ENCODE measurements around the gene VIP. TPM values are rescaled to one million over a fixed set of nuclear protein-coding genes. Genes with fewer than 3 reads are reported as not detected.

VIP gene
- polyA plus RNA-seq, 1 of the 3 experiments (the other 2 are of a cell fraction), result 2.5 TPM

GRCh38 chr6:152723398-152723797 is 27.2 kb upstream of the VIP start (continued):
- TF ChIP-seq, protein P1, sequence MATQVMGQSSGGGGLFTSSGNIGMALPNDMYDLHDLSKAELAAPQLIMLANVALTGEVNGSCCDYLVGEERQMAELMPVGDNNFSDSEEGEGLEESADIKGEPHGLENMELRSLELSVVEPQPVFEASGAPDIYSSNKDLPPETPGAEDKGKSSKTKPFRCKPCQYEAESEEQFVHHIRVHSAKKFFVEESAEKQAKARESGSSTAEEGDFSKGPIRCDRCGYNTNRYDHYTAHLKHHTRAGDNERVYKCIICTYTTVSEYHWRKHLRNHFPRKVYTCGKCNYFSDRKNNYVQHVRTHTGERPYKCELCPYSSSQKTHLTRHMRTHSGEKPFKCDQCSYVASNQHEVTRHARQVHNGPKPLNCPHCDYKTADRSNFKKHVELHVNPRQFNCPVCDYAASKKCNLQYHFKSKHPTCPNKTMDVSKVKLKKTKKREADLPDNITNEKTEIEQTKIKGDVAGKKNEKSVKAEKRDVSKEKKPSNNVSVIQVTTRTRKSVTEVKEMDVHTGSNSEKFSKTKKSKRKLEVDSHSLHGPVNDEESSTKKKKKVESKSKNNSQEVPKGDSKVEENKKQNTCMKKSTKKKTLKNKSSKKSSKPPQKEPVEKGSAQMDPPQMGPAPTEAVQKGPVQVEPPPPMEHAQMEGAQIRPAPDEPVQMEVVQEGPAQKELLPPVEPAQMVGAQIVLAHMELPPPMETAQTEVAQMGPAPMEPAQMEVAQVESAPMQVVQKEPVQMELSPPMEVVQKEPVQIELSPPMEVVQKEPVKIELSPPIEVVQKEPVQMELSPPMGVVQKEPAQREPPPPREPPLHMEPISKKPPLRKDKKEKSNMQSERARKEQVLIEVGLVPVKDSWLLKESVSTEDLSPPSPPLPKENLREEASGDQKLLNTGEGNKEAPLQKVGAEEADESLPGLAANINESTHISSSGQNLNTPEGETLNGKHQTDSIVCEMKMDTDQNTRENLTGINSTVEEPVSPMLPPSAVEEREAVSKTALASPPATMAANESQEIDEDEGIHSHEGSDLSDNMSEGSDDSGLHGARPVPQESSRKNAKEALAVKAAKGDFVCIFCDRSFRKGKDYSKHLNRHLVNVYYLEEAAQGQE (IDR thresholded peaks at IDR 0.05; ENCODE audit: low read depth, low read length), result no peak
- TF ChIP-seq IRF3 (IDR thresholded peaks at IDR 0.05; ENCODE audit: low read depth, low read length) (no peak), CTCF (IDR thresholded peaks at IDR 0.05) (no peak), TCF12 (IDR thresholded peaks at IDR 0.05) (peak; percentile 78), EP300 (IDR thresholded peaks at IDR 0.05; ENCODE audit: borderline replicate concordance in 1 of 2, low read depth in 1 of 2, low read length in 1 of 2) (peak in 1 of 2 experiments; percentile 43; a peak in 1 of 4 replicates), ELF1 (IDR thresholded peaks at IDR 0.05) (no peak), RXRA (IDR thresholded peaks at IDR 0.05; ENCODE audit: borderline replicate concordance, low read depth) (no peak), GABPA (IDR thresholded peaks at IDR 0.05; ENCODE audit: low read depth) (no peak), TAF1 (IDR thresholded peaks at IDR 0.05; ENCODE audit: borderline replicate concordance, low read depth, low read length) (no peak), GATA2 (CRISPR knock-in tag; IDR thresholded peaks at IDR 0.05) (no peak), NRF1 (IDR thresholded peaks at IDR 0.05; ENCODE audit: low read depth, low read length) (no peak), RAD21 (IDR thresholded peaks at IDR 0.05; ENCODE audit: low read length) (no peak), MEF2A (IDR thresholded peaks at IDR 0.05; ENCODE audit: borderline replicate concordance, low read depth) (no peak), SIN3A (IDR thresholded peaks at IDR 0.05; ENCODE audit: borderline replicate concordance, low read depth, low read length) (no peak), NFIC (IDR thresholded peaks at IDR 0.05; ENCODE audit: borderline replicate concordance) (no peak; the same call in 1 of the 2 replicates), CHD2 (IDR thresholded peaks at IDR 0.05; ENCODE audit: low read length, partially characterized antibody) (no peak), SMC3 (IDR thresholded peaks at IDR 0.05; ENCODE audit: low read depth, low read length) (no peak), FOXJ3 (CRISPR knock-in tag; IDR thresholded peaks at IDR 0.05) (no peak), YY1 (IDR thresholded peaks at IDR 0.05; ENCODE audit: low read depth) (no peak)
- TF ChIP-seq, protein P2, sequence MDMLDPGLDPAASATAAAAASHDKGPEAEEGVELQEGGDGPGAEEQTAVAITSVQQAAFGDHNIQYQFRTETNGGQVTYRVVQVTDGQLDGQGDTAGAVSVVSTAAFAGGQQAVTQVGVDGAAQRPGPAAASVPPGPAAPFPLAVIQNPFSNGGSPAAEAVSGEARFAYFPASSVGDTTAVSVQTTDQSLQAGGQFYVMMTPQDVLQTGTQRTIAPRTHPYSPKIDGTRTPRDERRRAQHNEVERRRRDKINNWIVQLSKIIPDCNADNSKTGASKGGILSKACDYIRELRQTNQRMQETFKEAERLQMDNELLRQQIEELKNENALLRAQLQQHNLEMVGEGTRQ (IDR thresholded peaks at IDR 0.05; ENCODE audit: borderline replicate concordance, low read depth, low read length), result no peak
- TF ChIP-seq, protein P3, sequence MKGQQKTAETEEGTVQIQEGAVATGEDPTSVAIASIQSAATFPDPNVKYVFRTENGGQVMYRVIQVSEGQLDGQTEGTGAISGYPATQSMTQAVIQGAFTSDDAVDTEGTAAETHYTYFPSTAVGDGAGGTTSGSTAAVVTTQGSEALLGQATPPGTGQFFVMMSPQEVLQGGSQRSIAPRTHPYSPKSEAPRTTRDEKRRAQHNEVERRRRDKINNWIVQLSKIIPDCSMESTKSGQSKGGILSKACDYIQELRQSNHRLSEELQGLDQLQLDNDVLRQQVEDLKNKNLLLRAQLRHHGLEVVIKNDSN (IDR thresholded peaks at IDR 0.05; ENCODE audit: borderline replicate concordance, low read depth), result no peak
- TF ChIP-seq, protein P4, sequence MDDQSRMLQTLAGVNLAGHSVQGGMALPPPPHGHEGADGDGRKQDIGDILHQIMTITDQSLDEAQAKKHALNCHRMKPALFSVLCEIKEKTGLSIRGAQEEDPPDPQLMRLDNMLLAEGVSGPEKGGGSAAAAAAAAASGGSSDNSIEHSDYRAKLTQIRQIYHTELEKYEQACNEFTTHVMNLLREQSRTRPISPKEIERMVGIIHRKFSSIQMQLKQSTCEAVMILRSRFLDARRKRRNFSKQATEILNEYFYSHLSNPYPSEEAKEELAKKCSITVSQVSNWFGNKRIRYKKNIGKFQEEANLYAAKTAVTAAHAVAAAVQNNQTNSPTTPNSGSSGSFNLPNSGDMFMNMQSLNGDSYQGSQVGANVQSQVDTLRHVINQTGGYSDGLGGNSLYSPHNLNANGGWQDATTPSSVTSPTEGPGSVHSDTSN (IDR thresholded peaks at IDR 0.05), result peak; percentile 64
